ENCODE data around the gene JMJD8.

The JMJD8 gene

DNA sequence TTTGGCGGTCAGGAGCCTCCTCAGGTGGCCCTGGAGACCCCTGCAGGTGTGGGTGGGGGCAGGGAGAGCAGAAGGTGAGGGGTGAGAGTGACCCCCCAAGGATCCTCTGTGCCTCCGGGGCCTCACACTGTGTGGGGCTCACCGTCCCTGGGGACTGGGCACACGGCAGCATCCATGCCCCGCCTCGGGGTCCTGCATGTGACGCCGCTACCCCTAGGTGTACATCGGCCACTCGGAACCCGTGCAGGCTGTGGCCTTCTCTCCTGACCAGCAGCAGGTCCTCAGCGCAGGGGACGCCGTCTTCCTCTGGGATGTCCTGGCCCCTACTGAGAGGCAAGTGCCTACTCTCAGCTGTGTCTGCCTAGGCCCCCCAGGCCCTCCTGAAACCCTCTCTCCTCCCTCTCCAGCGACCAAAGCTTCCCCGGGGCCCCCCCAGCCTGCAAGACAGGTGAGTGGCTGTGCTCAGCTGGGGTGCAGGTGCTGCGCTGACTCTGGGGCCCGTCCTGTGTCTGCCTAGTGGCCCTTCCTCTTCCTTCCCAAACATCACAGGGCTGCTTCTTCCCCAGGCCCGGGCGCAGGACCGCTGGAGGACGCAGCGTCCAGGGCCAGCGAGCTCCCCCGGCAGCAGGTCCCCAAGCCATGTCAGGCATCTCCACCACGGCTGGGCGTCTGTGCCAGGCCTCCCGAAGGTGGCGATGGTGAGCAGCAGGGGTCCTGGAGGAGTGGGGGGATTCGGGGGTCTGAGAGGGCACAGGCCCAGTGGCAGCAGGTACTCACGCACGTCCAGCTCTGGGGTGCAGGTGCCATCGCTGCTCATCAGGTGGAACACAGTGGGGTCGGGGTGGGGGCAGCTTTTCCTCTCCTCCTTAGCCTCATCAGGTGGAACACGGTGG is 25.2 kb downstream of the JMJD8 start:
- no peak for FAIRE-seq

DNA sequence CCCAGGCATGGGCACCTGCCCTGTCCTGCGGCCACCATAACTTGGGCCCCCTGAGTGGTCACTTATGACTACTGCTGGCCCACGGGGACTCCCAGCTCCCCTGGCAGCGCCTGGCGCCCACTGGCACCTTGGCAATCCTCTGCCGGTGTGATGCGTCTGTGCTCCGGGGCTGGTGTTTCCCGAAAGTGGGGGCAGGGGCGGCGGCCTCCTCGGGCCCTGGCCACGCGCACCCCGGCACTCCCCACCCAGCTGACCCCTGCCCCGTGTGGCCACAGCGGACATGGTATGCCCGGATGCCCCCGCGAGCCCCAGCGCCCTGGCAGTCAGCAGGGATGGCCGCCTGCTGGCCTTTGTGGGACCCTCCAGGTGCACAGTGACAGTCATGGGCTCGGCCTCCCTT is 26.6 kb downstream of the JMJD8 start:
- FAIRE-seq: no peak

DNA sequence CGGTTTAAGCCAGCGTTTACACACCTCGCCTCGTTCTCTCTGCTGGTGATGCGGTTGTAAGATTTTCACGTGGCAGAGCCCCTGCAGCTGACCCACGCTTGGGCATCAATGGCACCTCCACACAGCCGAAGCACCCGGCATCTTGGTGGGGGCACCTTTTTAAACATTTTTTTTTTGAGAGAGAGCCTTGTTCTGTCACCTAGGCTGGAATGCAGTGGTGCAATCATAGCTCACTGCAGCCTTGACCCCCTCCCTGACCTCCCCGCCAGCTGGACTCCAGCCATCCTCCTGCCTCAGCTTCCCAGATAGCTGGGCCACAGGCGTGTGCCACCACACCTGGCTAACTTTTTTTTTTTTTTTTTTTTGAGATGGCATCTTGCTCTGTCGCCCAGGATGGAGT is 30.1 kb downstream of the JMJD8 start:
- FAIRE-seq: no peak

DNA sequence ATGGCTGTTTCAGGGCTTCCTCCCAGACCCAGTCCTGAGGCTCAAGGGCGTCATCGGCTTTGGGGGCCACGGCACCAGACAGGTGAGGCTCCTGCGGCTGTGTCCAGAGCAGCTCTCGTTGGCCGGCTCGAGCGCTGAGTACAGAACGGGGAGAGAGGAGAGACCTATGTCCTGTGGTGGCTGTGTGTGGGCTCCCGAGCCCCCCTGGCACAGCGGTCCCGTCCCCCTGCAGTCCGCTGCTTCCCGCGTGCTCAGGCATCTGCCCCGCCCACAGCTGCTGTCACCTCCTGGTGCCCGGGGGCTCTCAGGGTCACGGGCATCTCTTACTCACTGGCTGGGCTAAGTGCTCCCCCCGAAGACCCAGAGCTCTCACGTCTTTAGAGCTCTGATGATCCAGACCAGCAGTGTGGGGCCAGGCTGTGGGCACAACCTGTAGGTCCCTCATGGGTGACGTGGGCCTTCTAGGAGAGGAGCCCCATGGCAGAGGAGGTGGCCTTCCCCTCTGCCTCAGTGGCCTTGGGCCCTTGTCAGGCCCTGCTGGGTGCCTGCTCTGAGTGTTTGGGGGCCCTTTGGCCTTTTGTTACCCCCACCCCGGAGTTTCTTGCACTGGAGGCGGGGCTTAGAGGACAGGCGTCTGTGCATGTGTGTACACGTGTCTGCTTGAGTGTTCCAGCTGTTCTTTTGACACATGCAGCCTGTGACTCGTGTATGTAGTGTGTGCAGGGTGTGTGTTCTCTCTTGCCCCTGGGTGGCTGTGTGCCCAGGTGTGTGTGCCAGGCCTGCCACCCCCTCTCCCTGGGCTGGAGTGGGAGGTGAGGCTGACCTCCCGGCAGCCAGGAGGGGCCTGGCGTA is 31.5 kb downstream of the JMJD8 start:
- FAIRE-seq: no peak

DNA sequence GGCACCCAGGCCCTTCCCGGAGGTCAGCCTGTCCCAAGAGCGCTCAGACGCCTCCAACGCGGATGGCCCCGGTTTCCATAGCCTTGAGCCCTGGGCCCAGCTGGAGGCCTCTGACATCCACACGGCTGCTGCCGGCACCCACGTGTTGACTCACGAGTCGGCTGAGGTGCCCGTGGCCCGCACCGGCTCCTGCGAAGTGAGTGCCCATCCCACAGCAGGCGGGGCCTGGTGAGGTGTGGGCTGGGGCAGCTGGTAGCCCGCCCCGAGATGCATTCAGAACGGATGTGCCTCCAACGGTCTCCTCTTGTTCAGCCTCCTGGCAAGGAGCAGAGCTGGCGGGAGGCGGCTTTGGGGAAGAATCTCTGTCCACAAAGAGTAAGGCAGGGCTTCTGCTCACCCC is 32.3 kb downstream of the JMJD8 start:
- no peak for FAIRE-seq

DNA sequence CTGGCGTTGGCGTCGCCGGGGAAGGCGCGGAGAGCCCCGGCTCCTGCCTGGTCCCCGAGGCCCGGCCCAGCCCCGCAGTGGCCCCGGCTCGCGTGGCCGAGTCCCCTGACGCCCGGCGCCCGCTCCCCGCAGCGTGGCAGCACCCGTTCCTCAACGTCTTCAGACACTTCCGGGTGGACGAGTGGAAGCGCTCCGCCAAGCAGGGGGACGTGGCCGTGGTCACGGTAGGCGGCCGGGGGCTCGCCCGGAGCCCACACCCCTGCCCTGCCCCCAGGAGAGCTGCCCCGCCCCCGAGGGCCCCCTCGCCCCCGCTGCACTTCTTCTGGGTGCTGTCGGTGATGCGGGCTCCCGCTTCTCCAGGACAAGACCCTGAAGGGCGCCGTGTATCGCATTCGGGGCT is 34.5 kb downstream of the JMJD8 start:
- no peak for FAIRE-seq

DNA sequence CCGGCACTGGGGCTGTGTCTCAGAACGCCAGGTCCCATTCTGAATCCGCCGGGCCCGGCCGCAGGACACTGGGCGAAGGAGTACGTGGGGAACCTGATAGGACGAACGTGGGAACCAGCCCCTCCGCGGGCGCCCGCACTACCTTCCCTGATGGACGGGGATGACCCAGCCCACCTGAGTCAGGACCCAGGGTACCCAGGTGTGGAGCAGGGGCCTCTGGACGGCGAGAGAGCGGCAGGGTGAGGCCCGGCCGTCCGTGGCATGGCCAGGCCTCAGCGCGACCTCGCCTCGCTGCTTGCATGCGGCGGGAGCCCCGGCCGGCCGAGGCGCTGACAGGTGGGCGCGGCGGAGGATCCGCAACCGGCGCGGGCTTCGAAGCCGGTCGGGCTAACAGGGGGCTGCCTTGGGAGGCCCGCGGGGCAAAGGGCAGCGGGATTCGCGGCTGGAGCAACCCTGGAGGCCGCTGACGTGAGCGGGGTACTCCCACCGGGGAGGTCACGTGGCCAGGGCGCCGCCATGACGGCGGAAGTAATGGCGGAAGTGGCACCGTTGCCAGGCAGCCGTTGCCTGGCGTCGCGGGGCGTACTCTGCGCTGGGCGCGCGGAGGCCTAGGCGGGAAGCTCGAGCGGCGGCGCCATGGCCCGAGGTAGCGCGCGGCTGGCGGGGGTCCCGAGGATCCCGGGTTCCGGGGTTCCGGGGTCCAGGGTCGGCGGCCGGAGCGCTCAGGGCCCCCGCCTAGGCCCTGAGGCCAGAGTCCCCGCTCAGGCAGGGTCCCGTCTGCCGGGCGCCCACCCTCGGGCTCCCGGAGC is 35.1 kb downstream of the JMJD8 start, which contains the start of gene WDR90:
WDR90 (plus strand) TSS at position 585 of the 809 bp plus-strand sequence; CDS start at position 637, 52 bp downstream.
- FAIRE-seq: peak; percentile 63

DNA sequence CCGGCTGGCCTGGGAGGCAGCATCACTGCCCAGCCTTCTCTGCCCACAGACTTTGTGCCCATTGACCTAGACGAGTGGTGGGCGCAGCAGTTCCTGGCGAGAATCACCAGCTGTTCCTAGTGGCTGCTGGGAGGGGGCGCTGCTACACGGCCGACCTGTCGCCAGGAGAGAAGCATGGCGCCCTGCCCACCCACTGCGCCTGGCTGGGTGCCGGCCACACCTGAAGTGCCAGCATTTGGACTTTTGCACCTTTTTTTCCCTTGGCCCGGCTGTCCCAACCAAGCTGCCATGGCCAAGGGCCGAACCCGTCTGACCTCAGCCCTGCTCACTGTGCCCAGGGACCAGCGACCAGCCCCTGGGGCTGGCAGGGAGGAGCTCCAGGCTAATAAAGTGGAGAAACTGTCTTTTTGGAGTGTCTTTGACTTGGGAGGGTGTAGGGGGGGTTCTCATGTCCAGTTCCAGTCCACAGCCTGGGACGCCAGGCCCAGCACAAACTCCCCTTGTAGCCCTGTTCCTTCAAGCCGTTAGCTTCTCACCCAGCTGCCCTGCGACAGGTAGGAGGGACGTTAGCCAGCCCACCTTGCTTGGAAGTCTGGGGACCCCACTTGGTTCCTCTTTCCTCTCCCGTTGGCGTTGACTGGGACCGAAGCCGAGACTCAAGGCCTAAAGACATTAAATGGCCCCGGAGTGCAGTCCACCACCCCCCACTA is 35.9 kb downstream of the JMJD8 start:
- FAIRE-seq: no peak

DNA sequence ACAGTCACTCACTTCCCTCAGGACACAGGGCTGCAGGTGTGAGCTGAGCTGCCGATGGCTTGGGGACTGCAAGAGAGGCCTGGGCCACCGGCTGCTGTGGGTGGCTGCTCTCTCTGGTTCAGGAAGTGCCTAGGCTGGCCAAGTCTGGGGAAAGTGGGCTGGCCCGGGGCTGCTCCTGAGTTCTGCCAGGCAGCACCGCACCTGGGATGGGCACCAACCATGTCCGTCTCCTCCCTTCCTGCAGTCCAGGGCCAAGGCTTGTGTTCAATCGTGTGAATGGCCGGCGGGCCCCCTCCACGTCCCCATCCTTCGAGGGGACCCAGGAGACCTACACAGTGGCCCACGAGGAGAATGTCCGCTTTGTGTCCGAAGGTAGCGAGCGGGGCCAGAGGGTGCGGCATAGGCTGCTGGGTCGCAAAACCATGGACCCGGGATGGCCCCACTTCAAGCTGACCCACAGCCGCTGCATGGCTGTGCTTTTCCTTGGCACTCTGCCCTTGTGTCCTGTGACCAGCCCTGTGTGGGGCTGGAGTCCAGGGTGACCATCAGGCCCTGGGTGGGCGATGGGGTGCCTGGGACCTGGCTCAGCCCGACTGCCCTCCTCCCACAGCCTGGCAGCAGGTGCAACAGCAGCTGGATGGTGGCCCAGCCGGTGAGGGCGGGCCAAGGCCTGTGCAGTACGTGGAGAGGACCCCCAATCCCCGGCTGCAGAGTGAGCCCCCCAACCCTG is 36.8 kb downstream of the JMJD8 start:
- no peak for FAIRE-seq

DNA sequence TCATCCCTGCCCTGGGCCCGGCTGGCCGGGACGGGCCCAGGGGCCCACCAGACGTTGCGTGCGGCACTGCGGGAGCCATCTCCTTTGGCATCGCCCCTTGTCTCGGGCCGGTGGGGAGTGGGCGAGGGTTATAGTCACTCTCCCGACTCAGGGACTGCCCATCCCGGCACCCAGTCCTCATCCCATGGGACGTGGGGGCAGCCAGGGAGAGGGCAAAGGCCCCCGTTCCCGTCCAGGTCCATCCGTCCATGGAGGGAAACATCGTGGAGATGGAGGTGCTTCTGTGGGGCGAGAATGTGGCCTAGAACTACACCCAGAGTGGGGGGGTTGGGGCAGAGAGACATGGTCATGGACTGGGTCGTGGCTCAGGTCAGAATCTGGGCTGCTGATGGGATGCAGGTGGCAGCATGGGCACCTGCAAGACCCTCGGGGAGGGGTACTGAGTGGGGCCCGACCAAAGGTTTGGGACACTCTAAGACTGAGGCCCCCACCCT is 37.4 kb downstream of the JMJD8 start:
- no peak for FAIRE-seq

DNA sequence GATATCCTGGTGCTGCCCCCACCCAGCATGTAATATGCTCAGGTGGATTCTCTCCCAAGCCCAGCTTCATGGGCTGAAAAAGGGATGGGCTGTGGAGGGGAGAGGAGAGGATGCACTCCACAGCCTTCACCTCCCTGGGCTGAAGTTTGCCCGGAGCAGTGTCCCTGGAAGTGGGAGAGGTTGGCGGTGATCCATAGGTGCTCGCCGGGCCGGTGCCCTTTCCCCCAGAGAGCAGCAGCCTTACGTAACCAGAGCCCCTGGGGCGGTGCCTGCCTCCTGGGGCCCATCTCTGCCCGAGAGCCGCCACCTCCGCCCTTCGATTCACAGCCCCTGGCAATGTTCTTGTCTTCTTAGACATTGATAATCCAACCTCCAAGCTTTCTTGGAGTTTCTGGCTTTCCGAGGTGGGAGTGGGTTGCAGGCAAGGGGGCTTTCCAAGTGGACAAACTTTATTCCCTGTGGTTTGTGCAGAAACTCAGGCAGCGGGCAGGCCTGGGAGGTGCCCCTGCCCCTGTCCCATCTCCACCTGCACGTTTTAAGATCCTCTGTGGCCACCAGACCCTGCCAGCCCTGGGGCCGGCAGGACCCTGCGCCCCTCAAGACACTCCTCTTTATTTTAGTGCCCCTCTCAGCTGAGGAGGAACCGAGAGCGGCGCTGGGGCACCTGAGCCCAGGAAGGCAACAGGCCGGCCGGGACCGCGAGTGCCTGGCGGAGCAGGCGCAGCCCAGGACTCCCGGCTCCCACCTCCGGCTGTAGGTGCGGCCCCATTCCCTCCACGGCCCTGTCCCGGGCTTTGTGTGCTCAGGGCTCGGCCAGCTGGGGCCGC is 38.1 kb downstream of the JMJD8 start:
- FAIRE-seq: no peak

DNA sequence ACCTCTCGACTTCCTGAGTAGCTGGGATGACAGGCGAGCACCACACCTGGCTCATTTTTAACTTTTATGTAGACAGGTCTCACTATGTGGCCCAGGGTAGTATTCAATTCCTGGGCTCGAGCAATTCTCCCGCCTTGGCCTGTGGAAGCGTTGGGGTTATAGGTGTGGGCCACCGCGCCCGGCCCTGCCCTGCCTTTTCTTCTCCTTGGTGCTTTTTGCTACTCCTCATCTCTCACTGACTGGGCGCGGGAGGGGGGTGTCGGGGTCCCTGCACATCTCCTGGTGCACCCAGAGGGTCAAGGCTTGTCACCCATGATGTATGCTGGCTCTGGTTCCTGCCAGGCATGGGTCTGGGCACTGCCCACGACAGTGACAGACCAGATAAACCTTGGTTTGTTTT is 39.6 kb downstream of the JMJD8 start:
- no peak for FAIRE-seq

DNA sequence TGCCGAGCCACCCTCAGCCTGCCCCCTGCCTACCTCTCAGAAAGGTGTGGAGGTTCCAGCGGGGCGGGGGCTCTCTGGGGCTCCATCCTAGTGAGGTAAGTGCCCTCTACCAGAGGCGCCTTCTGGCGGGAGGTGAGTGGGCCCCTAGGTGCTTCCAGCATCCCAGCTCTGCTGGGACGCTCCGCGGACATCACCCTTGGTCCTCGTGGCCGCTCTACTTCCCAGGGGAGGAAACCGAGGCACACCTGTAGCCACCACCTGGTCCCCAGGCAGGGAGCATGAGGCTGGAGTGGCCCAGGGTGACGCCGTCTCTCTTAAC is 41.1 kb downstream of the JMJD8 start:
- no peak for FAIRE-seq

DNA sequence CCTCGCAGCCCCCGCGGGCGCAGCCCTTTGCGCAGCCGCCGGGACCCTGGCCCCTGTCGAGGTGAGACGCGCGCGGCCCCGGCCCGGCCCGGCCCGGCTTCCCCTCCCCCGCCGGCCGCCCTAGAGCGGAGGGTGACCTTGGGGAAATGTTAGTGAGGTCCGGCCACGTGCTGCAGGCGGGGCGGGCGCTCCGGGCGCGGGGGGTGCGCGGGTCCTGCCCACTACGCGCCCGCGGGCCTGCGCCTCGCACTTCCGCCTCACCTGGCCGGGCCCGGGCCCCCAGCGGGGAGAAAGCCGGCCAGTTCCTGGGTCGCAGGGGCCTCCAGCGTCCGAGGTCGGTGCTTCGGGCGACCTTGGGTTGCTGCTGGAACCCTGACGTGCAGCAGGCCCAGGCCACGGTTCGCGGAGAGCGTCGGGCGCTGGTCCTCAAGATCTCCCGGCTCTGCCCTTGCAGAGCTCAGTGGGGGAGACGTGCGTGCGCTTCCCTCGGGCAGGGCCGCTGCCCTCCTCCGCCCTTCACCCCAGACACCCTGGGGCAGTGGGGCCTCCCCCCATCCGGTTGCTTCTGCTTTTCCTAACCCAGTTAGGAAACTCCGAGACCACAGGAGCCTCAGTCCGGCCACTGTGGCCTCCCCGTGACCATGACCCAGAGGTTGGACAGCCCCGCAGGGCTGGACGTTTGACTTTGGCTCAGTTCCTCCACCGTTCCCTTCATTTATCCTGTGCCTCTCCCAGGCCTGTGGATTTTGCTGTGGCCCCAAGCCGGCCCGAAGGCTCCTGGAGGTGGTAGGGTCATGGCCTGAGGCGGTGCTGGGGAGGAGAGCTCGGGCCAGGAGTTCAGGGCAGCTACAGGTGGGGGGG is 41.7 kb downstream of the JMJD8 start:
- FAIRE-seq: no peak

DNA sequence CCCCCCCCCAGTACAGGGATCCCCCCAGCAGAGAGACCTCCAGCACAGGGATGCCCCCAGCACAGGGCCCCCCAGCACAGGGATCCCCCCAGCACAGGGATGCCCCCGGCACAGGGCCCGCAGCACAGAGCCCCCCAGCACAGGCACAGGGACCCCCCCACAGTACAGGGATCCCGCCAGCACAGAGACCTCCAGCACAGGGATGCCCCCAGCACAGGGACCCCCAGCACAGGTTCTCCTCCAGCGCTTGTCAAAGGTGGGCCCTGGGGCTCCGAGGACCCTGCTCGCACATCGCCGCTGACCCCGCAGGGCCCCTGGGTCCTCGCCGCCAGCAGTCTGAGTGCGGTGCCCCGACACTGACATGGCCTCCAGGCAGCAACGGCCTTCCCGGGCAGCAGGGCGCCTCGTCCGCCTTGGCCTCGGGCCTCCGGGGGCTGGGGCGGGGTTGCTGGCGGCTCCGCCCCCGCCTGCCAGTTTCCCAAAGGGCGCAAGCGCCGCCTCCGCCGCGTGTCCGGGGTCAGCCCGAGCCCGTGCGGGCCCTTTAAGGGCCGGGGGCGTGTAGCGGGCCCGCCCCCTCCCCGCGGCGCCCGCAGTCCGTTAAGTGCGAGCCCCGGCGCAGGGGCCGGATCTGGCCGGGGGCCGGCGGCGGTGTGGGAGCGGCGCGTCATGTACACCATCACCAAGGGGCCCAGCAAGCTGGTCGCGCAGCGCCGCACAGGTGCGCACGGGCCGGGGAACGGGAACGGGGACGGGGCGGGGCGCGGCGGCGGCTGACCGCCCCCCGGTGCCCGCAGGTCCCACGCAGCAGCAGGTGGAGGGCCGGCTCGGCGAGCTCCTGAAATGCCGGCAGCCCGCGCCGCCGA is 42.6 kb downstream of the JMJD8 start, which contains the start of gene MCRIP2:
MCRIP2 (plus strand) TSS at position 503 of the 863 bp plus-strand sequence; CDS start at position 667, 164 bp downstream.
- FAIRE-seq: no peak

DNA sequence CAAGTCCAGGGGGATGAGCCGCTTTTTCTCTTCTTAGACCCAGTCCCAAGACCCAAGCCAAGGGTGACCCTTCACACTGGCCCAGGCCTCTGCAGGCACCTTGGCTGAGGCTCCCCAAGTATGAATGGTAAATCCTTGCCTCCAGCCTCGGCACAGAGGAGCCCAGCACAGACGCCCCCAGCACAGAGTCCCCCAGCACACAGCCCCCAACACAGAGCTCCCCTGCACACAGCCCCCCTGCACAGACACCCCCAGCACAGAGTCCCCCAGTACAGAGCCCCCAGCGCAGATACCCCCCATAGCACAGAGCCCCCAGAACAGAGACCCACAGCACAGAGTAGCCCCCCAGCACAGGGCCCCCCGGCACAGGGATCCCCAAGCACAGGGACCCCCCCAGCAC is 43.5 kb downstream of the JMJD8 start:
- no peak for FAIRE-seq

DNA sequence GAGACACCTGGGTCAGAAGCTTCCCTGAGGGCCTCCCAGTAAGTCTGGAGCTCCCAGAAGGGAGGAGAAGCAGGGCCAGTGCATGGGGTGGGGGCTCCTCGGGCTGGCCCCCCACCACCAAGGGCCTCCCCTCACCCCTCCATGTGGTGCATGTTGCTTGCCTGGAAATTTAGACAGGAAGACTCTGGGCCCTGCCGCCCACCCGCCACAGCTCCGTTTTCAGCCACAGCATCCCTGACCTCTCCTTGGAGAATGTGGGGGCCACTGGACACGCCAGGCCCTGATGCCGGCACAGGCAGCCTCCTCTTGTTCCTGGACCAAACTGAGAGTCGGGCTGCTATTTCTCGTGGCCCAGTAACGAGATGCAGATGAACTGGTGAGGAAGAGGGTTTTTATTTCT is 45.3 kb downstream of the JMJD8 start:
- FAIRE-seq: no peak

DNA sequence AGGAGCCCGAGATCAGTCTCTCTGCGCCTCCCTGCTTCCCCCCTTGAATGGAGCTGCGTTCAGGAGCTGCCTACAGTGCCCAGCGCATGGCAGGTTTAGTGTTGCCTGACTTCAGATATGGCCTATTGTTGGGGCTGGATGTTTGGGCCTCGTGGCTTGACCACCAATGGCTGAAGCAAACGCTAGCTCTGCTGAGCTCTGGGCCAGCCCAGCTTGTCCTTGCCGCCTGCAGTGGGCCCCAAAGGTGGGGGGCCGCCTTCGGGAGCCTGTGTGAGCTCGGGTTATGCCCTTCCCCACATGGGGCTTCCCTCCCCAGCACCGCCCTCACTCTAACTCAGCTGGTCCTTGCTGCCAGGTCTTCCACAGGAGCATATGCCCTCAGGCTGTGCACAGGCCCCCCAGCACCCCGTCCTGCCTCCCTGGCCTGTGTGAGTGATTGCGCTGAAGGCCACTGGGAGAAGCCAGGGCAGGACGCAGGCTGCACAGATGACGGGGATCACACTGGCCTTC is 46.0 kb downstream of the JMJD8 start:
- FAIRE-seq: no peak
